Renal cortical epithelial cell (primary cell): ENCODE data around the gene FOXP4. TPM values are rescaled to one million over a fixed set of nuclear protein-coding genes. Genes with fewer than 3 reads are reported as not detected.
A peak's percentile ranks its signal among the peaks of the same experiment; 100 is the strongest.

Source experiments
- DNase-seq: peaks from one replicate; pipeline ENCODE4 v3.0.0-alpha.2; 2011; ENCODE audit warnings: low read depth
- total RNA-seq: library from RNA; depleted of rRNA; stranded (reverse); fragments of >200 nt; gene quantifications from 2 replicates; pipeline ENCODE4 v1.2.3, GENCODE V29; 2014

FOXP4 gene
- total RNA-seq, 1 donor from 2014 or later: 8.0 TPM

- no peak for DNase-seq
Observed at GRCh38 chr6:41582540-41582939, 36.4 kb downstream of the FOXP4 start.

- DNase-seq: no peak
Observed at GRCh38 chr6:41583565-41583964, 37.4 kb downstream of the FOXP4 start.

GRCh38 chr6:41584205-41584604 lies 38.0 kb downstream of the FOXP4 start:
- DNase-seq: no peak

- DNase-seq: peak; percentile 5
Observed at GRCh38 chr6:41584668-41585205, 38.6 kb downstream of the FOXP4 start.

GRCh38 chr6:41585605-41586004 lies 39.4 kb downstream of the FOXP4 start:
- DNase-seq: no peak

- DNase-seq: no peak
Observed at GRCh38 chr6:41586252-41587007, 40.2 kb downstream of the FOXP4 start.

- DNase-seq: no peak
Observed at GRCh38 chr6:41587131-41587879, 41.1 kb downstream of the FOXP4 start.

GRCh38 chr6:41588111-41588510 lies 41.9 kb downstream of the FOXP4 start:
- no peak for DNase-seq

- no peak for DNase-seq
Observed at GRCh38 chr6:41589223-41589622, 43.0 kb downstream of the FOXP4 start.

- DNase-seq: no peak
Observed at GRCh38 chr6:41589636-41590622, 43.7 kb downstream of the FOXP4 start.

GRCh38 chr6:41591122-41591521 lies 44.9 kb downstream of the FOXP4 start:
- DNase-seq: no peak

GRCh38 chr6:41591859-41592502 lies 45.8 kb downstream of the FOXP4 start:
- peak; percentile 39 for DNase-seq

- DNase-seq: no peak
Observed at GRCh38 chr6:41593406-41593805, 47.2 kb downstream of the FOXP4 start.

GRCh38 chr6:41593839-41594238 lies 47.7 kb downstream of the FOXP4 start:
- DNase-seq: no peak

- no peak for DNase-seq
Observed at GRCh38 chr6:41594326-41594725, 48.1 kb downstream of the FOXP4 start.

- no peak for DNase-seq
Observed at GRCh38 chr6:41594766-41595165, 48.6 kb downstream of the FOXP4 start.

GRCh38 chr6:41595166-41595565 lies 49.0 kb downstream of the FOXP4 start:
- no peak for DNase-seq

- DNase-seq: no peak
Observed at GRCh38 chr6:41596096-41596685, 50.0 kb downstream of the FOXP4 start.

- no peak for DNase-seq
Observed at GRCh38 chr6:41596807-41597206, 50.6 kb downstream of the FOXP4 start.

- no peak for DNase-seq
Observed at GRCh38 chr6:41597246-41598000, 51.2 kb downstream of the FOXP4 start.
